Kidney epithelial cell (primary cell): ENCODE data around the gene PTK7. TPM values are rescaled to one million over a fixed set of nuclear protein-coding genes. Genes with fewer than 3 reads are reported as not detected.

ENCODE experiments used
- DNase-seq: peaks from one replicate; pipeline ENCODE4 v3.0.0-alpha.2; 2010; ENCODE audit warnings: low read depth
- H3K27me3 ChIP-seq: 2 replicates; pipeline ENCODE4 v1.6.0; 2011; ENCODE audit warnings: low read length; ENCODE audit not compliant: control insufficient read depth, insufficient read depth
- H3K36me3 ChIP-seq: 2 replicates; pipeline ENCODE4 v1.5.1; 2011; ENCODE audit warnings: low read length; ENCODE audit not compliant: control insufficient read depth, insufficient read depth
- H3K4me3 ChIP-seq: 2 replicates; pipeline ENCODE4 v1.5.1; 2011; ENCODE audit warnings: low read depth, mild to moderate bottlenecking, control low read depth, low read length
- total RNA-seq: library from RNA; depleted of rRNA; stranded (reverse); fragments of >200 nt; gene quantifications from 2 replicates; pipeline ENCODE4 v1.2.3, GENCODE V29; 2015
- TF ChIP-seq, protein P1 (sequence below): IDR thresholded peaks from 2 replicates; pipeline ENCODE4 v1.5.1; 2011; ENCODE audit warnings: mild to moderate bottlenecking, moderate library complexity, low read length, control low read depth, inconsistent platforms; ENCODE audit not compliant: insufficient read depth, poor library complexity, severe bottlenecking

Gene PTK7
- total RNA-seq, 1 donor from 2014 or later: 169 TPM

DNA sequence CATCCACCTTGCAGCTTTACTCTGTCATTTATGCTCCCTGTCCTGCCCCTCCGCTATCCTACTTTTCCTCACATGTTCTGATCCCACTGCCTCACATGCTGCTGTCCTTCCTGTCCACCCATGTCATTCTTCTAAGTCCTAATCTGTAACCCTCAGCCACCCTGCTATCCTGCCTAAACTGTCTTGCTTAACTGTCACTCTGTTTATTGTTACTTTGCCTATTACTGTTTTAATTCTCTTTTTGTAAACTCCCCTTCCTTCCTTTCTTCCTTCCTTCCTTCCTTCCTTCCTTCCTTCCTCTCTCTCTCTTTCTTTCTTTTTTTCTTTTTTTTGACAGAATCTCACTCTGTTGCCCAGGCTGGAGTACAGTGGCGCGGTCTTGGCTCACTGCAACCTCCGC is 107.3 kb downstream of the PTK7 start:
- TF ChIP-seq, protein P1, sequence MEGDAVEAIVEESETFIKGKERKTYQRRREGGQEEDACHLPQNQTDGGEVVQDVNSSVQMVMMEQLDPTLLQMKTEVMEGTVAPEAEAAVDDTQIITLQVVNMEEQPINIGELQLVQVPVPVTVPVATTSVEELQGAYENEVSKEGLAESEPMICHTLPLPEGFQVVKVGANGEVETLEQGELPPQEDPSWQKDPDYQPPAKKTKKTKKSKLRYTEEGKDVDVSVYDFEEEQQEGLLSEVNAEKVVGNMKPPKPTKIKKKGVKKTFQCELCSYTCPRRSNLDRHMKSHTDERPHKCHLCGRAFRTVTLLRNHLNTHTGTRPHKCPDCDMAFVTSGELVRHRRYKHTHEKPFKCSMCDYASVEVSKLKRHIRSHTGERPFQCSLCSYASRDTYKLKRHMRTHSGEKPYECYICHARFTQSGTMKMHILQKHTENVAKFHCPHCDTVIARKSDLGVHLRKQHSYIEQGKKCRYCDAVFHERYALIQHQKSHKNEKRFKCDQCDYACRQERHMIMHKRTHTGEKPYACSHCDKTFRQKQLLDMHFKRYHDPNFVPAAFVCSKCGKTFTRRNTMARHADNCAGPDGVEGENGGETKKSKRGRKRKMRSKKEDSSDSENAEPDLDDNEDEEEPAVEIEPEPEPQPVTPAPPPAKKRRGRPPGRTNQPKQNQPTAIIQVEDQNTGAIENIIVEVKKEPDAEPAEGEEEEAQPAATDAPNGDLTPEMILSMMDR: no peak
- no peaks in the 10 kb centered on the region for H3K27me3 ChIP-seq
- DNase-seq: no peak
- H3K36me3 ChIP-seq: peaks cover 9% of the 10 kb centered on the region
- no peak overlapping the region for H3K4me3 ChIP-seq

DNA sequence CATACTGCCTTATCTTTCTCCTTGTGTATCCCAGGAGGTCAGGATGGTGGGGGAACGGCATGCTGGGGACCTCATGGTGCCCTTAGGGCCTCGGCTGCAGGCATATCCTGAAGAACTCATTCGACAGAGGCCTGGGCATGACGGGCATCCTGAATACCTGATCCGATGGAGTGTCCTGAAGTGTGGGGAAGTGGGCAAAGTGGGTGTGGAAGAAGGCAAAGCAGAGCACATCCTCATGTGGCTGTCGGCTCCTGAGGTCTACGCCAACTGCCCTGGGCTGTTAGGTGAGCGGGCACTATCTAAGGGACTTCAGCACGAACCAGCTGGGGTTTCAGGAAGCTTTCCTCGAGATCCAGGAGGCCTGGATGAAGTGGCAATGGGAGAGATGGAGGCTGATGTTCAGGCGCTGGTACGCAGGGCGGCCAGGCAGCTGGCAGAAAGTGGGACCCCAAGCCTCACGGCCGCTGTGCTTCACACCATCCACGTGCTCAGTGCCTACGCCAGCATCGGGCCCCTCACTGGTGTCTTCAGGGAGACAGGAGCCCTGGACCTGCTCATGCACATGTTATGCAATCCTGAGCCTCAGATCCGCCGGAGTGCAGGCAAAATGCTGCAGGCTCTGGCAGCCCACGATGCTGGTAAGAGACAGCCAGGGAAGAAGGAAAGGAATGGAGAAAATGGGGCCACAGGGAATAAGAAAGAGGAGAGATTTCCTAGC is 108.3 kb downstream of the PTK7 start:
- H3K4me3 ChIP-seq: no peak overlapping the region
- H3K27me3 ChIP-seq: no peaks in the 10 kb centered on the region
- H3K36me3 ChIP-seq: peaks cover 7% of the 10 kb centered on the region
- TF ChIP-seq, protein P1: no peak
- DNase-seq: no peak

DNA sequence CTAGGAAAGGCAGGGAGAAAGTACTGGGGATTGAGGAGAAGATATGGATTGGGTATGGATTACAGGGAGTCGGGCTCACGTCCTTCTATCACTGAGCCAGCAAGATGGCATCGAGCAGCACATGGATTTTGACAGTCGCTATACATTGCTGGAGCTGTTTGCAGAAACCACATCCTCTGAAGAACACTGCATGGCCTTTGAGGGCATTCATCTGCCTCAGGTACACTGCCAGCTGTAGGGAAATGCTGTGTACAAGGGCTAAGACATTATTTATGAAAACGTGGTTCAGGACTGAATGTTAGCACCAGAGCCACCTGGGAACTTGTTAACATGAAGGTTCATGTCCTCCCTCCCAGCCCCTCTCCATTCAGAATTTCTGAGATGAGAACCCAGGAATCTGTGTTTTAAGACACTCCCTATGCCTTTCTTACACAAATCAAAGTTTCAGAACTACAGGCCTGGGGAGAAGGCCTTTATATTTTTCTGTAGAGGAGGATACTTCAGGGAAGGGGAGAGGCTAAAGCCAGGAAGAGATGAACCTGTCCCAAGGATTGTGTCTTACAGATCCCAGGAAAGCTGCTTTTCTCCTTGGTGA is 109.4 kb downstream of the PTK7 start:
- TF ChIP-seq, protein P1: no peak
- H3K4me3 ChIP-seq: no peak overlapping the region
- H3K27me3 ChIP-seq: no peaks in the 10 kb centered on the region
- no peak for DNase-seq
- H3K36me3 ChIP-seq: peaks cover 3% of the 10 kb centered on the region

DNA sequence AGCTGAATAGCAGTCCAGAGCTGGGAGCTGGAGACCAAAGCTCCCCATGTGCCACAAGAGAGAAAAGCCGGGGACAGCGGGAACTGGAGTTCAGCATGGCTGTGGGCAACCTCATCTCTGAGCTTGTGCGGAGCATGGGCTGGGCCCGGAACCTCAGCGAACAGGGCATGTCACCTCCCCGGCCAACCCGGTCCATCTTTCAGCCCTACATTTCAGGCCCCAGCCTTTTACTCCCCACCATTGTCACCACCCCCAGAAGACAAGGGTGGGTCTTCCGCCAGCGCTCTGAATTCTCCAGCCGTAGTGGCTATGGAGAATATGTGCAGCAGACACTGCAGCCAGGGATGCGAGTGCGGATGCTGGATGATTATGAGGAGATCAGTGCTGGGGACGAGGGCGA is 109.9 kb downstream of the PTK7 start:
- no peak for DNase-seq
- Histone ChIP-seq H3K27me3 (no peaks in the 10 kb centered on the region), H3K36me3 (peaks cover 3% of the 10 kb centered on the region), H3K4me3 (no peak overlapping the region)
- TF ChIP-seq, protein P1: no peak

DNA sequence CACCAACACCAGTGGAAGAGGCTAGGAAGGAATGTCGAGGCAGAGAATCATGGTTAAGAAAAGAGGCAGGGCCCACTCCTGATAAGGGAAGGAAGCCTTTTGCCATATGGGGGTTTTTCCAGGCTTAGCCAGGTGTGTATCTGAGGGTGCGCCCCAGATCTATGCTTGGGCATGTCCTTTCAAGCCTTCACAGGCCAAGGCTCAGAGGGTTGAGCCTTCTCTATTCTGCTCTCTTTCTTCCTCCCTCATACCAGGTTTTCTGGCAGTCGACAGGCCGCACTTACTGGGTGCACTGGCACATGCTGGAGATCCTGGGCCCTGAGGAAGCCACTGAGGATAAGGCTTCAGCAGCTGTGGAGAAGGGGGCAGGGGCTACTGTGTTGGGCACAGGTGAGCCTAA is 110.6 kb downstream of the PTK7 start:
- H3K36me3 ChIP-seq: peaks cover 3% of the 10 kb centered on the region
- TF ChIP-seq, protein P1: no peak
- H3K27me3 ChIP-seq: no peaks in the 10 kb centered on the region
- no peak overlapping the region for H3K4me3 ChIP-seq
- no peak for DNase-seq

DNA sequence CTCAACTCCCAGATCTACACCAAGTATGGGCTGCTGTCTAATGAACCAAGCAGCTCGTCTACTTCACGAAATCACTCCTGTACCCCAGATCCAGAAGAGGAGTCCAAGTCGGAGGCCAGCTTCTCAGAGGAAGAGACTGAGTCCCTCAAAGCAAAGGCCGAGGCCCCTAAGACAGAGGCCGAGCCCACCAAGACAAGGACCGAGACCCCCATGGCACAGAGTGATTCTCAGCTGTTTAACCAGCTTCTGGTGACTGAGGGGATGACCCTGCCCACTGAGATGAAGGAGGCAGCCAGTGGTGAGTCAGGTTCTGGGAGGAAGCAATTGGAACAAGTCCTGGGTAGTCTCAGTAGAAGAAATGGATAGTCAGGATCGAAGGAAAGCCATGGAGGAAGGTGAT is 111.7 kb downstream of the PTK7 start:
- H3K4me3 ChIP-seq: no peak overlapping the region
- TF ChIP-seq, protein P1: no peak
- DNase-seq: no peak
- H3K27me3 ChIP-seq: no peaks in the 10 kb centered on the region
- H3K36me3 ChIP-seq: peaks cover 3% of the 10 kb centered on the region
